Large intestine (tissue), 3 donors: ENCODE measurements around the gene TRA2A. TPM values are rescaled to one million over a fixed set of nuclear protein-coding genes. Genes with fewer than 3 reads are reported as not detected.
A peak's percentile ranks its signal among the peaks of the same experiment; 100 is the strongest.
"Not testable (repeated sequence)": the region's sequence is repeated elsewhere in the genome, so short reads cannot be mapped to it uniquely, and the experiment has no call there.

ENCODE experiments used
- DNase-seq, 2 donors: peaks; one replicate each; pipeline versions ENCODE4 v3.0.0 to v3.0.0-alpha.2; 2013
- H3K27ac ChIP-seq: one replicate; pipeline ENCODE4 v1.5.1; 2013; ENCODE audit warnings: low read length
- H3K27me3 ChIP-seq: 2 replicates; pipeline ENCODE4 v1.6.1; 2013; ENCODE audit warnings: low read length; ENCODE audit not compliant: control insufficient read depth, insufficient read depth
- H3K36me3 ChIP-seq: 2 replicates; pipeline ENCODE4 v1.6.1; 2013; ENCODE audit warnings: low read length; ENCODE audit not compliant: control insufficient read depth, insufficient read depth
- H3K4me1 ChIP-seq: one replicate; pipeline ENCODE4 v1.6.1; 2013; ENCODE audit warnings: low read length; ENCODE audit not compliant: control insufficient read depth, insufficient read depth
- H3K4me3 ChIP-seq: one replicate; pipeline ENCODE4 v1.5.1; 2013; ENCODE audit warnings: low read length
- H3K9me3 ChIP-seq: one replicate; pipeline ENCODE4 v1.6.1; 2013; ENCODE audit warnings: mild to moderate bottlenecking, low read depth, low read length, moderate library complexity; ENCODE audit not compliant: control insufficient read depth
- WGBS: methylation state at CpG from one replicate; pipeline ENCODE4 v1.1.5; 2013; ENCODE audit warnings: low lambda C conversion rate; ENCODE audit not compliant: insufficient coverage; 5-methylcytosine and 5-hydroxymethylcytosine counted together
- polyA plus RNA-seq: library from polyadenylated mRNA; unstranded; fragments of 120-200 nt; gene quantifications from one replicate; pipeline ENCODE4 v1.2.1, GENCODE V29; 2013

TRA2A gene
- polyA plus RNA-seq, 1 donor, result 169 TPM

- Histone ChIP-seq H3K4me3 (no peak overlapping the region), H3K4me1 (no peaks in the 10 kb centered on the region), H3K9me3 (no peaks in the 10 kb centered on the region), H3K27ac (no peak overlapping the region), H3K36me3 (no peaks in the 10 kb centered on the region), H3K27me3 (no peaks in the 10 kb centered on the region)
- no peak for DNase-seq
- WGBS, result no CpG with 5 or more reads among the region's 3 CpGs
These were observed 6.5 kb upstream of the TRA2A start for GRCh38 chr7:23538301-23538700.

DNA sequence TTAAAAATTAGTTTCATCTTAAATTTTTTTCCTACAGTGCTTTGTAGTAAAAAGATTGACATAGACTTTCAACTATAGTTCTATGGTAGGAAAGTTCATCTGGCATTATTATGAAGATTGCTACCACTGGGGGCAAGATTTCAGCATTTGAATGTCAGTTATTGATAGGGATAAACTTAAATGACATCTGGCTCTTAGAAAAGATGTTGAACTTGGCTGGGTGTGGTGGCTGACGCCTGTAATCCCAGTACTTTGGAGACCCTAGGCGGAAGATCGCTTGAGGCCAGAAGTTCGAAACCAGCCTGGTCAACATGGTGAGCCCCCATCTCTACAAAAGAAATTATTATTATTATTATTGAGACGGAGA, 1.4 kb upstream of the TRA2A start:
- WGBS, result no CpG with 5 or more reads among the region's 5 CpGs
- Histone ChIP-seq H3K27me3 (no peaks in the 10 kb centered on the region), H3K9me3 (peaks cover 2% of the 10 kb centered on the region), H3K4me3 (no peak overlapping the region), H3K27ac (no peak overlapping the region), H3K4me1 (peaks cover 7% of the 10 kb centered on the region), H3K36me3 (no peaks in the 10 kb centered on the region)
- DNase-seq, result no peak

DNA sequence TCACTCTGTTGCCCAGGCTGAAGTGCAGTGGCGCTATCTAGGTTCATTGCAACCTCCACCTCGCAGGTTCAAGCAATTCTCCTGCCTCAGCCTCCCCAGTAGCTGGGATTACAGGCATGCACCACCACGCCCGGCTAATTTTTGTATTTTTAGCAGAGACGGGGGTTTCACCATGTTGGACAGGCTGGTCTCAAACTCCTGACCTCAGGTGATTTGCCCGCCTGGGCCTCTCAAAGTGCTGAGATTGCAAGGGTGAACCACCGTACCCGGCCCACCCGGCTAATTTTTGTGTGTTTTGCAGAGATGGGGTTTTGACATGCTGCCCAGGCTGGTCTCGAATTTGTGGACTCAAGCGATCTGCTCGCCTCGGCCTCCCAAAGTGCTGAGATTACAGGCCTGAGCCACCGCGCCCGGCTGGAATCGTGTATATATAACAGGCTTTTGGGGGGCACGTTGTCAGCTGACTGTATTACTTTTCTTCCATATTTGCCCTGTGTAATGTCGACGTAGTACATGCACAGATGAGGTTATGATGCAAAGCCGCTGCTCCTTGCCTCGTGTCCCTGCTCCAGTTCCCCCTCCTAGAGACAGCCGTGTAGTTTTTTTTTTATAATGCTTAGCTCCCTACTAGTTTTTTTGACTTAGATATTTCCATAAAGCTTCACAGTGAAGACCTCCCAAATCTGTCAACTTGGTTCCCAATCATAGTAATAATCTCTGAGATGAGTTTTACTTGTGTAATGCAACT, 883 bp upstream of the TRA2A start:
- WGBS, result no CpG with 5 or more reads among the region's 23 CpGs
- peaks cover 7% of the 10 kb centered on the region for H3K4me1 ChIP-seq
- peak overlapping the region; percentile 96 for H3K27ac ChIP-seq
- no peaks in the 10 kb centered on the region for H3K36me3 ChIP-seq
- H3K9me3 ChIP-seq, result peaks cover 2% of the 10 kb centered on the region
- DNase-seq, result no peak
- H3K27me3 ChIP-seq, result no peaks in the 10 kb centered on the region
- H3K4me3 ChIP-seq, result peak overlapping the region; percentile 86

GRCh38 chr7:23531050-23531793, 559 bp downstream of the TRA2A start:
- Histone ChIP-seq H3K9me3 (peaks cover 2% of the 10 kb centered on the region), H3K4me3 (peak overlapping the region; percentile 86), H3K4me1 (peaks cover 7% of the 10 kb centered on the region), H3K36me3 (no peaks in the 10 kb centered on the region), H3K27ac (peak overlapping the region; percentile 96), H3K27me3 (no peaks in the 10 kb centered on the region)
- WGBS, result no CpG with 5 or more reads among the region's 55 CpGs
- DNase-seq, result peak; percentile 46 to 74

DNA sequence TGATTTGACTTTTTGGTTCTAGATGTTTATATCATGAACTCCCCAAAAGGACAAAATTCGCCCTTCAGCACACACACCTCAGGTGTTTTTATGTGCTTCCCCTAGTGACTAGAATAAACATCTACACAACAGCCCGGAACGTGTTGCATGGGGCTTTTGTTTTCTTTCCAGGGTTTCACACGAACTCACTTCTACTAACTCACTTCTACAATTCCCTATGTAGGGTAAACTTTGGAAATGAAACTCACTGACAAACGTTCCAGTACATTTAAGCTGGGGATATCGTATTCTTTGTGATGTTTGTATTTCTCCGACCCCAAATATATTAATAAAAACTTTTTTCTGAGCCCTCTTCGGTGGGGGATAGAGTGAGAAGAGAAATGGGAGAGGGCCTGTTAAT, 1.4 kb downstream of the TRA2A start:
- 10% methylated on average over 2 of the region's 8 CpGs for WGBS
- H3K9me3 ChIP-seq, result peaks cover 2% of the 10 kb centered on the region
- peak; percentile 29 to 65 for DNase-seq
- peak overlapping the region; percentile 86 for H3K4me3 ChIP-seq
- H3K4me1 ChIP-seq, result peaks cover 7% of the 10 kb centered on the region
- H3K27me3 ChIP-seq, result no peaks in the 10 kb centered on the region
- H3K27ac ChIP-seq, result peak overlapping the region; percentile 96
- no peaks in the 10 kb centered on the region for H3K36me3 ChIP-seq

GRCh38 chr7:23529262-23529859, 2.4 kb downstream of the TRA2A start:
- no peaks in the 10 kb centered on the region for H3K27me3 ChIP-seq
- H3K4me1 ChIP-seq, result peaks cover 7% of the 10 kb centered on the region
- no peak for DNase-seq
- no peak overlapping the region for H3K27ac ChIP-seq
- H3K4me3 ChIP-seq, result peak overlapping the region; percentile 86
- 43% methylated on average over 1 of the region's 18 CpGs for WGBS
- peaks cover 2% of the 10 kb centered on the region for H3K9me3 ChIP-seq
- no peaks in the 10 kb centered on the region for H3K36me3 ChIP-seq

DNA sequence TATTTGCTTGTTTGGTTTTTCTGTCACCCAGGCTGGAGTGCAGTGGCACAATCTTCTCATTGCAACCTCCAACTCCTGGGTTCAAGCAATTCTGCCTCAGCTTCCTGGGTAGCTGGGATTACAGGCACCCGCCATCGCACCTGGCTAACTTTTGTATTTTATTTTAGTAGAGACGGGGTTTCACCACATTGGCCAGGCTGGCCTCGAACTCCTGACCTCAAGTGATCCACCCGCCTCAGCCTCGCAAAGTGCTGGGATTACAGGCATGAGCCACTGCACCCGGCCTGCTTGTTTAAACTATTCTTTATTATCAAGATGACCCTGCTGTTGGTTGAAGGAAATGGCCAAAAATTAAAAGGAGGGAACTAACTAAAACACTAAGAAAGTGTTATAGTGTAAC, 6.2 kb downstream of the TRA2A start:
- not testable (repeated sequence) for DNase-seq, H3K4me3 ChIP-seq, H3K4me1 ChIP-seq, H3K27me3 ChIP-seq, H3K27ac ChIP-seq, H3K9me3 ChIP-seq
- H3K36me3 ChIP-seq, result peaks cover 11% of the 10 kb centered on the region
- WGBS, result no CpG with 5 or more reads among the region's 7 CpGs

DNA sequence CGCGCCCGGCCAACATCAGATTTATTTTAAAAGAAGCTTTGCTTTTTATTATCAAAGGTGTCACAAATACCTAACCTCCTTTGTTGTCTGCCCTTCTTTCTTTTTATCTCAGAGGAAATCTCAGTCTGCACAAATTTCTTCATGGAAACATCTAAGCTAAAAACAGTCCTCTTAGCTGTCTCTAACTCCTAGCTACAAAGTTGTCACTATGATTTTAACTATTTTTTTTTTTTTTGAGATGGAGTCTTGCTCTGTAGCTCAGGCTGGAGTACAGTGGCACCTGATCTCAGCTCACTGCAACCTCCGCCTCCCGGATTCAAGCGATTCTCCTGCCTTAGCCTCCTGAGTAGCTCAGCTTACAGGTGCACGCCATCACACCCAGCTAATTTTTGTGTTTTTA, 7.3 kb downstream of the TRA2A start:
- no CpG with 5 or more reads among the region's 7 CpGs for WGBS
- peaks cover 7% of the 10 kb centered on the region for H3K4me1 ChIP-seq

DNA sequence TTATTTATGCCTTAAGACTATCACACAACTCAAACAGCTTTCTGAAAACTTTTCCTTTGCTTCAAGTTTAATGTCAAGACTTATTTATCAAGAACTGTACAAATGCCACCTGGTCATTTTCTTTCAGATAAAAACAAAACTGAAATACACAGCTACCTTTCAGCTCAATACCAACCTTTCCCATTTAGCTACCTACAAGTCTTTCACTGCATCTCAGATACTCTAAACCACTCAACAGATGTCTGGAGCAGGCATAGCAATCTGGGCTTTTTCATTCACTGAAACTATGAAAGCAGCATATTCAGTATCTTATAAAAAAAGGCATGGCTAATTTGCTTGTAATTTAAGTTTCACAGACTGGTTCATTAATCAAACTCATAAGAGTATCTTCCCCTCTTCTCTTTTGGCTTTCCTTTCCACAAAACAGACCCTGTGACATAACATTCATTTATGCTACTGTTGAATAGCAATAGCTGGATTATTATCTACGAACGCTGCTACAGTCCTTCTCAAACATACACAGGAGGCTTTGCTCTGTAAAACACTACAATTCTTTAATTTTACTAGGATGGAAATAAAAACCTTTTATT, 8.2 kb downstream of the TRA2A start:
- DNase-seq, result no peak
- Histone ChIP-seq H3K36me3 (peaks cover 29% of the 10 kb centered on the region), H3K4me1 (no peaks in the 10 kb centered on the region), H3K27ac (no peak overlapping the region), H3K9me3 (no peaks in the 10 kb centered on the region), H3K27me3 (no peaks in the 10 kb centered on the region), H3K4me3 (no peak overlapping the region)
- WGBS, result 50% methylated on average over 2 of the region's 2 CpGs

More for the DNA sequence above, 7.3 kb downstream of the TRA2A start:
- Histone ChIP-seq H3K4me3 (no peak overlapping the region), H3K27ac (no peak overlapping the region), H3K9me3 (no peaks in the 10 kb centered on the region), H3K27me3 (no peaks in the 10 kb centered on the region), H3K36me3 (peaks cover 21% of the 10 kb centered on the region)
- DNase-seq, result no peak

- no peaks in the 10 kb centered on the region for H3K9me3 ChIP-seq
- H3K4me3 ChIP-seq, result no peak overlapping the region
These were observed 11.2 kb downstream of the TRA2A start for GRCh38 chr7:23520582-23520981.

More at GRCh38 chr7:23520582-23520981, 11.2 kb downstream of the TRA2A start:
- no peaks in the 10 kb centered on the region for H3K27me3 ChIP-seq
- H3K27ac ChIP-seq, result no peak overlapping the region
- no peak for DNase-seq
- no peaks in the 10 kb centered on the region for H3K4me1 ChIP-seq
- no CpG with 5 or more reads among the region's 7 CpGs for WGBS
- H3K36me3 ChIP-seq, result peaks cover 56% of the 10 kb centered on the region
